ENCODE results near the gene SPTBN5.

- no peak for TF ChIP-seq POLR2A (IDR thresholded peaks at IDR 0.05)
- TF ChIP-seq CTCF (IDR thresholded peaks at IDR 0.05) = no peak
These were observed 42.3 kb upstream of the SPTBN5 start for GRCh38 chr15:41936155-41936554.
